Putamen (tissue), 1 donor: ENCODE results near the gene CISD3.

Experiments
- DNase-seq: peaks from one replicate; pipeline ENCODE4 v3.0.0-alpha.2; 2016; ENCODE audit warnings: low spot score

Gene CISD3

DNA sequence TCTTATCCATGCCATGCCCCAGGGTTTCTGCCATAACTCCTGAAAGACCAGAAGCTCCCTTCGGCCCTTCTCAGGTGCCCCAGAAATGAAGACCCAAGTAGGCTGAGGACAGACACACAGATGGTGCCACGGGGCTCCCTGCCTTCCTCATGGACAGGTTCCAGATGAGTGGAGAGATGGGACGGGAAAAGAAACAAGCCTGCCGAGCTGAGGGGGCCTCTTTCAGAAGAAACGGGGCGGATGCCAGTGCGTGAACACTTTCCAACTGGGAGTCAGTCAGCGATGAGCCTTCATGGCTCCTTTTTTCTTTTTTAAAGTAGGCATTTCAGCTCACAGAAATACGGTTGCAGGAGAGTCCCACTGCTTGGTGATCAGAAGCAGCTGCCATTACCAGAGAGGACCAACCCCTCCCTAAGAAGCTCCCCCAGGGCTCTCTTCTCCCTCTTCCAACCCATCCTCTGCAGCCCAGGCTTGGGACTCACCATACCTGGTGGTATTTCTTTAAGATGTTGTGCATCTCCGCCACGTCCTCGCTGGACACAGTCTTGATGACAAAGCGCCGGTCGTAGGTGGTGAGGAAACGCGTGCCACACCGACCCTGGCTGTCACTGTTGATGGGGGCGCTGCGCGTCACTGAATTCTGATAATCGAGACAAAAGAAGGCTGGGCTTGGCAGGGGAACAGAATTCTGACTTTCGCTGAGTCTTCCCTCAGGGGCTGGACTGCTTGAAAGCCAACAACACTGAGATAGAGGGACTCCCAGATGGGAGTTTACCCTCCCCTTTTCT is 50.0 kb downstream of the CISD3 start:
- DNase-seq, result no peak

DNA sequence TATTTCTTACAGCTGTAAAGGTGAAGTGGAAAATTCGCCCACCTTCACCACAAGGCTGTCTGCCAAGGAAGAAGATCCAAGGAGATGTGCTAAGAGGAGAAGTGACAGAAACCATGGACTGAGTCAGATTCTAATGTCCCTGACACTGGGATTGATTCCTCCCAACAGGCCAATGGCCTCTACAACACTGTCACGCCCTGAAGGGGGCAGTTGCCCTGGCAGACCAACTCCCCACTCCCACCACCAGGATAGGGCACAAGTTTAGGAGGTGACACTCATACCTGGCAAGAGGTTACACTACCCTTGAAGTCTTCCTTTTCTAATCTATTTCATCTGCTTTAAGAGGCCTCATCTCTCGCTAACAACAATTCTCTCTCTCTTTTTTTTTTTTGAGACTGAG is 53.1 kb downstream of the CISD3 start:
- no peak for DNase-seq
